Activated CD8-positive, alpha-beta memory T cell treated with anti-CD3 and anti-CD28 coated beads, Interleukin-2, amount 50 U/mL, for 4 hours (primary cell): ENCODE results near the gene A3GALT2.

Experiments used
- DNase-seq: peaks from one replicate; pipeline ENCODE4 v3.0.0-alpha.2; 2020

A3GALT2 gene

GRCh38 chr1:33288976-33289857, 31.7 kb downstream of the A3GALT2 start:
- DNase-seq: no peak

GRCh38 chr1:33287317-33287716, 33.6 kb downstream of the A3GALT2 start:
- DNase-seq: no peak

- no peak for DNase-seq
Measured at GRCh38 chr1:33286451-33287185, 34.3 kb downstream of the A3GALT2 start.

- no peak for DNase-seq
Measured at GRCh38 chr1:33284049-33284448, 36.8 kb downstream of the A3GALT2 start.

- no peak for DNase-seq
Measured at GRCh38 chr1:33282791-33283190, 38.1 kb downstream of the A3GALT2 start.

GRCh38 chr1:33281554-33282303, 39.2 kb downstream of the A3GALT2 start:
- no peak for DNase-seq

- DNase-seq: no peak
Measured at GRCh38 chr1:33280091-33280661, 40.7 kb downstream of the A3GALT2 start.

- DNase-seq: no peak
Measured at GRCh38 chr1:33277488-33278084, 43.3 kb downstream of the A3GALT2 start.

GRCh38 chr1:33276573-33277298, 44.2 kb downstream of the A3GALT2 start:
- no peak for DNase-seq

GRCh38 chr1:33275706-33276572, 45.0 kb downstream of the A3GALT2 start:
- no peak for DNase-seq

- DNase-seq: no peak
Measured at GRCh38 chr1:33275195-33275594, 45.7 kb downstream of the A3GALT2 start.

- no peak for DNase-seq
Measured at GRCh38 chr1:33274446-33274845, 46.5 kb downstream of the A3GALT2 start.

GRCh38 chr1:33273961-33274371, 46.9 kb downstream of the A3GALT2 start:
- DNase-seq: no peak

GRCh38 chr1:33273406-33273805, 47.5 kb downstream of the A3GALT2 start:
- DNase-seq: no peak

GRCh38 chr1:33272930-33273329, 48.0 kb downstream of the A3GALT2 start:
- no peak for DNase-seq

- DNase-seq: no peak
Measured at GRCh38 chr1:33272509-33272908, 48.4 kb downstream of the A3GALT2 start.

GRCh38 chr1:33271666-33272505, 49.0 kb downstream of the A3GALT2 start:
- DNase-seq: no peak

- DNase-seq: no peak
Measured at GRCh38 chr1:33270808-33271465, 50.0 kb downstream of the A3GALT2 start.

- DNase-seq: no peak
Measured at GRCh38 chr1:33270379-33270778, 50.5 kb downstream of the A3GALT2 start.
